ENCODE data around the gene LIMS1.

LIMS1 gene

GRCh38 chr2:108616751-108617161 lies 82.5 kb downstream of the LIMS1 start (continued):
- TF ChIP-seq ZBTB21 (tag by site-specific recombination; IDR thresholded peaks at IDR 0.05) (no peak), PRDM2 (tag by site-specific recombination; IDR thresholded peaks at IDR 0.05; ENCODE audit: borderline replicate concordance) (no peak), ZNF704 (tag by site-specific recombination; IDR thresholded peaks at IDR 0.05) (no peak), KLF10 (tag by site-specific recombination; IDR thresholded peaks at IDR 0.05) (peak; percentile 53), ZNF23 (tag by site-specific recombination; IDR thresholded peaks at IDR 0.05; ENCODE audit: borderline replicate concordance) (no peak), REPIN1 (tag by site-specific recombination; IDR thresholded peaks at IDR 0.05; ENCODE audit: low read depth) (no peak), ZNF140 (tag by site-specific recombination; IDR thresholded peaks at IDR 0.05) (no peak), ELK4 (IDR thresholded peaks at IDR 0.05; ENCODE audit: borderline replicate concordance, low read depth, low read length) (no peak), ZNF266 (tag by site-specific recombination; IDR thresholded peaks at IDR 0.05; ENCODE audit: low read depth) (no peak), ZNF670 (tag by site-specific recombination; IDR thresholded peaks at IDR 0.05; ENCODE audit: low read depth) (no peak), ZNF600 (tag by site-specific recombination; IDR thresholded peaks at IDR 0.05) (no peak), ZNF223 (tag by site-specific recombination; IDR thresholded peaks at IDR 0.05) (no peak), ZNF211 (tag by site-specific recombination; IDR thresholded peaks at IDR 0.05; ENCODE audit: low read depth) (no peak), AEBP2 (tag by site-specific recombination; IDR thresholded peaks at IDR 0.05; ENCODE audit: borderline replicate concordance) (no peak), ZNF157 (tag by site-specific recombination; IDR thresholded peaks at IDR 0.05) (no peak), ZNF701 (tag by site-specific recombination; IDR thresholded peaks at IDR 0.05) (no peak), ZNF621 (tag by site-specific recombination; IDR thresholded peaks at IDR 0.05) (no peak), SETDB1 (IDR thresholded peaks at IDR 0.05; ENCODE audit: insufficient read length, low read length) (no peak), ZNF707 (tag by site-specific recombination; IDR thresholded peaks at IDR 0.05) (no peak), ZNF202 (tag by site-specific recombination; IDR thresholded peaks at IDR 0.05; ENCODE audit: borderline replicate concordance) (no peak), HOXA7 (CRISPR knock-in tag; IDR thresholded peaks at IDR 0.05; ENCODE audit: borderline replicate concordance) (no peak), KLF17 (tag by site-specific recombination; IDR thresholded peaks at IDR 0.05) (no peak), ZXDB (tag by site-specific recombination; IDR thresholded peaks at IDR 0.05) (no peak; the same call in 1 of the 2 replicates), ZNF629 (tag by site-specific recombination; IDR thresholded peaks at IDR 0.05) (peak; percentile 56), ZNF133 (tag by site-specific recombination; IDR thresholded peaks at IDR 0.05) (no peak), ZNF544 (tag by site-specific recombination; IDR thresholded peaks at IDR 0.05) (no peak), ZNF560 (tag by site-specific recombination; IDR thresholded peaks at IDR 0.05; ENCODE audit: borderline replicate concordance) (no peak), ZBTB11 (tag by site-specific recombination; conservative IDR thresholded peaks at IDR 0.05; ENCODE audit: low read depth) (no peak)
